Muscle of arm (tissue), 12 donors: ENCODE data around the gene INPP5A. TPM values are rescaled to one million over a fixed set of nuclear protein-coding genes. Genes with fewer than 3 reads are reported as not detected.
"Not testable (repeated sequence)": the region's sequence is repeated elsewhere in the genome, so short reads cannot be mapped to it uniquely, and the experiment has no call there.

Source experiments
- DNase-seq: peaks from one replicate; pipeline ENCODE4 v3.0.0-alpha.2; 2013
- polyA plus RNA-seq, 12 donors: library from polyadenylated mRNA; unstranded; fragments of 120-200 nt; gene quantifications; one replicate each; pipeline ENCODE4 v1.2.1, GENCODE V29; 2013; ENCODE audit not compliant: insufficient read length in 12 of 12

Gene INPP5A
- polyA plus RNA-seq, 12 donors: 22.2 to 59.4 (median 43.8) TPM; not detected in 1

- no peak for DNase-seq
Observed at GRCh38 chr10:132809232-132810140, 271.9 kb downstream of the INPP5A start.

DNA sequence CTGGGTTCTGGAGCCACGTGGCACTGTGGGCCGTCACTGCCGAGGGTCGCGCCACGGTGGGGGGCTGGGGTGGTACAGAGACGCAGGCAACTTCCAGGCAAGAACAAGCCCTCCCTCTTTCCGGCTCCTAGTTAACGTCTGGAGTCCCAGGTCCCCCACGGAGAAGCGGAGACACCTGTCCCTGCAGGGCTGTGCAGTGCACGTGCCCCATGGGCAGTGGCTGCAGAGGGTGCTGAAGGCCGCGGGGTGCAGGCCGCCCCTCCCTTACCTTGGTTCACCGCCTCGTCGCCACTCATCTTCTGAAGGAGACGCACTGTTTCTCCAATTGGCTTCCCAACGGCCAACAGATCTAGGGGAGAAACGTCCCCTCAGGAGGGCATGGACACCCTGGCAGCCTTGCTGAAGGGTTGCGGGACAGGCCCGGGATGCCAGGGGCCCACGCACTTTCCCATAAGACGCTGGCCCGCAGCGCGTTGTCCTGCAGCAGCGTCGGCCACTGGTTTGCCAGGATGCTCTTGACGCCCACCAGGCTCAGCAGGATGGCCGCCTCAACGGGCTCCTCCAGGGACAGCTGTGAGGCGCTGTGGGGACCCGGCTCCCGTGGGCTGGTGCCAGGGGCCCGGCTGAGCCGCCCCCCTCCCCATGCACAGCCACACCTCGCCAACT, 272.7 kb downstream of the INPP5A start:
- DNase-seq: no peak

DNA sequence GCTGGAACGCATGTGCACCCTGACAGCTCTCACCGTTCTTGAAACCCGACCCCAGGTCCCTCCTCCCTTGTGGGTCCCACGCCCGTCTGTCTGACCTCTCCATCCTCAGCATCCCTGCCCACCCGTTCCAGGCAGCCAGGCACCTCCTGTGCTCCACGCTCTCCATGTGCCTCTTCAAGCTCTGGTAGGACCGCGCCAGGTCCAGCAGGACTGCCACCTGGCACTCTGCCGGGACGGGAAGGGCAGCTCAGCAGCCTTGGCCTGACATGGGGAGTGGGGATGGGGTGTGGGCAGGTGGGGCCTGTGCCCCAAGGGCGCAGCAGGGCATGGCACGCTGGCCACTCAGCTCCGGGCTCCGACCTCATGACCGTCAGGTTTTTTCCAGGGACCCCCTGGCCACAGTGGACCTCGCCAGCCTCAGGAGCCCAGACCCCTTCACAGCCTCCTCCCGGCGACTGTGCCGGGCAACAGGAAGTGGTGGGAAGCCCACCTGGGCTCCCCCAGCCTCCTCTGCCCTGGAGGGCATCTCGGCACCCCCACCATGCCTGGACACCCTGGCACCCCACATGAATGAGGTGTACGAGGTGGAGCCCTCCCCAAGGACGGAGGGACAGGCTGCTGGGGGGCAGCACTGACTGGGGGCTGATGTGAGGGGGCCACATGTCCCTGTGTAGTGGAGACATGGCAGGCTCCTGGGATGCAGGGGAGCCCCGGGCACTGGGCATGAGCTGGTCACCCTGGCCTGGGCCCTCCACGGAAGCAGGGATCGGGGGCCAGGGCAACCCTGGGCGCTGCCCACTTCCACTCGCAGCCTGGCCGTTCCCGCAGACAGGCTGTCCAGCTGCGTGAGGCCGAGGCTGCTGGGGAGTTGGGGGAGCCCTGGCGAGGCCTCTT, 273.5 kb downstream of the INPP5A start:
- no peak for DNase-seq

DNA sequence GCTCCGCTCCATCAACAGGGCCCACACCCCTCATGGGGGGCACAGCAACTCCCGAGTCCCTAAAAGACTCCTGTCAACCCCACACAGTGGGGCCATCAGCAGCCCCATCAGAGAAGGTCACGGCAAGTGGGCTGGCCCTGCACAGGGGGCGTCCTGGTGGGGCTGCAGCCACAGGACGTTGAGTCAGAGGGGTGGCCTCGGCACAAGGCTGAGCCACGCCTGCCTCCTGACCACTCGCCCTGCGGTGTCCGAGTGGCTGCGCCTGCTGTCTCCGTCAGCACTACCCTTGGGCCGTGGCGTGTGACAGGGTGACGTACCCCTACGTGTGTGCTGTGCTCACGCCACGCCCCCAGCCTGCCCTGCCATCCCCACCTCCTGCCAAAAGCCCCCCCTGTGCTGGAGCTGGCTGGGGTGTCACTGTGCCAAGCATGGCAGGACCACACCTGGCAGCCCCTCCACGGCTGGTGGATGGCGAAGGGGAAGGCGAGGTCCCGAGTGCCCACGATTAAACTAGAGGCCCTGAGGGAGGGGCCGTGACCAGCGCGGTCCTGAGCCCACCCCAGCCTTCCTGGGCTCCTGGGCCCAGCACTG, 274.4 kb downstream of the INPP5A start:
- DNase-seq: no peak

- no peak for DNase-seq
Observed at GRCh38 chr10:132812520-132812919, 274.9 kb downstream of the INPP5A start.

DNA sequence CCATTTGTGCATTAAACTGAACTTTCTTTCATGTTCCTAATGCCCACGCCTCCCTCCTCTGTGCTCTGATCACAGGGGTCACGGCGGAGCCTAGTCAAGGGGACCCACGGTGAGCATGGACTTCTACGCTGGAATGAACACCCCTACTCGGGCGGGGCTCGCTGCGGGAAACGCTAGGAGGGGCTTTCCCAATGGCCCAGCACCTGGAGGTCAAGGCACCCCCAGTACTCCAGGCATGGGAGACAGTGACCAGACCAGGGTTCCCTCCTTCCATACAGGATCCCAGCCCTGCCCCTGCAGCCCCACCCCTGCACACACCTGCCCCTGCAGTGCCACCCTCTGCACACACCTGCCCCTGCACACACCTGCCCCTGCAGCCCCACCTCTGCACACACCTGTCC, 275.4 kb downstream of the INPP5A start:
- no peak for DNase-seq

GRCh38 chr10:132813560-132814468, 276.2 kb downstream of the INPP5A start:
- no peak for DNase-seq

- no peak for DNase-seq
Observed at GRCh38 chr10:132814469-132814856, 276.9 kb downstream of the INPP5A start.

DNA sequence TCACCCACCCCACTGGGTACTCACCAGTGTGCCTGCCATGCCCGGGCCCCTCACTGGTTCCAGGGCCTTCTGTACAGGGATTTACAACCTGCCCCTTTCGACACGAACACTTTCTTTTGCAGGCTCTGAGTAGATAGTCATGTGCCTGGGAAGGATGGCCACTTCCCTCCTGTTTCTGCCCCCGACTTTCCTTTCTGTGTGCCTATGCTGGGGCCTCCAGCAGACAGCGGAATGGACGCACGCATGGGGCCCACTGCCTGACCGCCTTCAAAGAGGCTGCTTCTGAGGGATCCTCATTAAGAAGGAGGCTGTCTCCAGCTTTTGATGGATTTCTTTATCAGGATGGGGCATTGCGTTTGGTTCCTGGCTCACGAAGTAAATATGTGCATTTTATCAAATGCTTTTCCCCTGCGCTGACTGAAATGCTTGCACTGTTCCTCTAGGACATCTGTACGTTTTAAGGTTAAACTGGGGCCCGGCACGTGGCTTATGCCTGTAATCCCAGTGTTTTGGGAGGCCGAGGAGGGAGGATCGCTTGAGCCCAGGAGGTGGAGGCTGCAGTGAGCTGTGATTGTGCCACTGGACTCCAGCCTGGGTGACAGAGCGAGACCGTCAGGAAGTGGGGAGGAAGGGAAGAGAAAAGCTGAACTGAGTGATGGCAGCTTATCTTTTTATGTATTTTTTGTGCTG, 277.7 kb downstream of the INPP5A start:
- DNase-seq: no peak

DNA sequence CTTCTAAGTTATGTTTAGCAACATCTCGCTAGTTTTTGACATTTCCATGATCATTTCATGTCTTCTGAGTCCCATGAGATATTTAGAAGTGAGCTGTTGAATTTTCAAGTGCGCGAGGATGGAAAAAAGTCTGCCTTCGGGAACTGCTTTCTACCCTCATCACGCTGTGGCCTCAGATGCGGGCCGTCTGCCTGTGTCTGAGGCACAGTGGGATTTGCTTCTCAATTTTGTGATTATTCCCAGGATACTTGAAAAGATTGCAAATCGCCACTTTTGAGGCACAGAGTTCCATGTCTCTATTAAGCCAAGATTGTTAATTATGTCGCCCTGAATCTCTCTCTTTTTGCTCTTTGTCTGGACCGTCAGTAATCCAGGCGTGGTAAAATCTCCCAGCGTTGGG, 279.1 kb downstream of the INPP5A start:
- no peak for DNase-seq

GRCh38 chr10:132817701-132818211, 280.2 kb downstream of the INPP5A start:
- no peak for DNase-seq

DNA sequence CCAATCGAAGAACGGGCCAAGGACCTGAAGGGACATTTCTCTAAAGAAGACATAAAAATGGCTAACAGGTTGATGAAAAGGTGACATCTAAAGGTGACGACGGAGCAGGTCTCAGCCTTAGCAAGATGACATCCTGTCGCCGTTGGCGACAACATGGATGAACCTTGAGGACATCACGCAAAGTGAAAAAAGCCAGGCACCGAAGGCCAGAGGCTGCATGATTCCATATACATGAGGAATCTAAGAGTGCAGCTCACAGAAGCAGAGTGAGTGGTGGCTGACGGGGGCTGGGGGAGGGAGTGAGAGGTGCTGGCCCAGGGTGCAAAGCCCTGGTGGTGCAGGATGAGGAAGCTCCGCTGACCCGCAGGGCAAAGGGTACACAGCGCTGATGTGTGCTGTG, 282.5 kb downstream of the INPP5A start:
- no peak for DNase-seq

- DNase-seq: not testable (repeated sequence)
Observed at GRCh38 chr10:132825783-132826523, 288.4 kb downstream of the INPP5A start.

DNA sequence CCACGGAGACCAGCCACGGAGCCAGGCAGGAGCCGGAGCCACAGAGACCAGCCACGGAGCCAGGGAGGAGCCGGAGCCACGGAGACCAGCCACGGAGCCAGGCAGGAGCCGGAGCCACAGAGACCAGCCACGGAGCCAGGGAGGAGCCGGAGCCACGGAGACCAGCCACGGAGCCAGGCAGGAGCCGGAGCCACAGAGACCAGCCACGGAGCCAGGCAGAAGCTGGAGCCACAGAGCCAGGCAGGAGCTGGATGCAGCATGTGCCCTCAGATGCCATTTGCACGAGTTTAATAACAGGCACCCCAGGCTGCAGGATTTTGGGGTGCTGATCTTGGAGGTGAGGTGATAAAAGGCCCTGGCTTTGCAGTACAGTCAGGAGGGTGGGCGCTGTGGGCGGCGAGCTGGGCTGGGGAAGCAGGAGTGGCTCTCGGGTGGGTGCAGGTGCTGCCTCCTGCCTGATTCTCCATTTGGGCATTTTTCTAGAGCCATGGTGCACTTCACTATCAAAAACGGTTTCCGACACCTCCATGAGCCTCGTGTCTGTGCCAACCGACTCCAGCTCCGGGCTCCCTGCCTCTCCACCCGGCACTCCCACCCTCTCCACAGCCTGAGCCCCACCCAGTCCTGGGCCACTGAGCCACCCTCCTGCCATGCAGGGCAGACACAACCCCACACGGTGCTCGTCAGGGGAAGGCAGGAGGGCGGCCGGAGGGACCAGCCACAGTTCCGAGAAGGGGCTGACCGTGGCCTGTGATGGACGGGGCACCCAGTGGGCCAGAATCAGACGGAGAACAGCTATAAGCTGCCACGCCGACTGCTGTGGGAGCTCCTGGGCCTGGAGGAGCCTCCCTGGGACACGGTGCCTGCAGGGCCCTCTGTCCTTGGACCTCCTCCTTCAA, 289.2 kb downstream of the INPP5A start:
- DNase-seq: no peak

DNA sequence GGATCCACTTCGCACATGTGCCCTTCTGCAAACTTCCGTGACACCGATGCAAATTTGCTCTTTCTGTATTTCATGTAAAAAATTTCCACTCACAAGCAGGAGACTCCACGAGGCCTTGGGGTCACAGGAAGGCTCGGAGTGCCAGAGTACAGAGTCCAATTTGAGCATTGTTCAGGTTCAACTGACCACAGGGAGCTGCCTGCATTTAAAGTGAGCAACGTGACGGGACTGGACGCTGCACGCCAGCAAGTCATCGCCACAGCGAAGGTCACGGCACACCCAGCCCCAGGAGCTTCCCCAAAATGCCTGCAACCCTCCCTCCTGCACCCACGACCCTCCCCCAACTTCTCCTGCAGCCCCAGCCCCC, 289.8 kb downstream of the INPP5A start:
- DNase-seq: no peak

GRCh38 chr10:132827861-132828539, 290.4 kb downstream of the INPP5A start:
- DNase-seq: no peak

GRCh38 chr10:132828681-132829080, 291.1 kb downstream of the INPP5A start:
- DNase-seq: no peak
